GM18499 (cell line): ENCODE data around the gene SERF2.
"Not testable (repeated sequence)": the region's sequence is repeated elsewhere in the genome, so short reads cannot be mapped to it uniquely, and the experiment has no call there.

ENCODE experiments used
- ATAC-seq: cut with Tn5 transposase; IDR thresholded peaks from one replicate; pipeline ENCODE4 v1.9.1; 2021; ENCODE audit warnings: moderate number of reproducible peaks; ENCODE audit not compliant: insufficient read depth, unreplicated experiment

SERF2 gene

GRCh38 chr15:43791993-43792760, at the start of gene SERF2:
Gene SERF2 (plus strand): TSS chr15:43792320. CDS start chr15:43792377, 57 bp downstream.
- peak; percentile 44 for ATAC-seq

- ATAC-seq: peak; percentile 33
Observed at GRCh38 chr15:43746245-43746902, 45.7 kb upstream of the SERF2 start, which contains the start of gene PDIA3. Gene PDIA3 (plus strand): TSS chr15:43746438. CDS start chr15:43746540, 102 bp downstream.

GRCh38 chr15:43746903-43747309, 45.2 kb upstream of the SERF2 start:
- ATAC-seq: not testable (repeated sequence)

GRCh38 chr15:43748376-43748775, 43.7 kb upstream of the SERF2 start:
- no peak for ATAC-seq

- peak; percentile 38 for ATAC-seq
Observed at GRCh38 chr15:43749690-43750345, 42.3 kb upstream of the SERF2 start.

- no peak for ATAC-seq
Observed at GRCh38 chr15:43751885-43752284, 40.2 kb upstream of the SERF2 start.

- ATAC-seq: no peak
Observed at GRCh38 chr15:43762824-43763223, 29.3 kb upstream of the SERF2 start.

- ATAC-seq: no peak
Observed at GRCh38 chr15:43763819-43764446, 28.2 kb upstream of the SERF2 start.

- ATAC-seq: no peak
Observed at GRCh38 chr15:43769584-43770228, 22.4 kb upstream of the SERF2 start.

- ATAC-seq: no peak
Observed at GRCh38 chr15:43771816-43772215, 20.3 kb upstream of the SERF2 start.

GRCh38 chr15:43772624-43773023, 19.5 kb upstream of the SERF2 start:
- no peak for ATAC-seq

- ATAC-seq: no peak
Observed at GRCh38 chr15:43774062-43774461, 18.1 kb upstream of the SERF2 start.

GRCh38 chr15:43775411-43775965, 16.6 kb upstream of the SERF2 start:
- no peak for ATAC-seq

- peak; percentile 47 for ATAC-seq
Observed at GRCh38 chr15:43776101-43776717, 15.9 kb upstream of the SERF2 start.

GRCh38 chr15:43776718-43777266, 15.3 kb upstream of the SERF2 start, which contains the start of gene ELL3:
Gene ELL3 (minus strand): TSS chr15:43776966. CDS start chr15:43776901, 65 bp downstream.
- ATAC-seq: peak; percentile 10

GRCh38 chr15:43777267-43777914, 14.7 kb upstream of the SERF2 start:
- peak; percentile 24 for ATAC-seq

GRCh38 chr15:43779016-43779415, 13.1 kb upstream of the SERF2 start:
- no peak for ATAC-seq

- ATAC-seq: no peak
Observed at GRCh38 chr15:43789409-43789808, 2.7 kb upstream of the SERF2 start.
